ENCODE data around the gene SIRT5.

DNA sequence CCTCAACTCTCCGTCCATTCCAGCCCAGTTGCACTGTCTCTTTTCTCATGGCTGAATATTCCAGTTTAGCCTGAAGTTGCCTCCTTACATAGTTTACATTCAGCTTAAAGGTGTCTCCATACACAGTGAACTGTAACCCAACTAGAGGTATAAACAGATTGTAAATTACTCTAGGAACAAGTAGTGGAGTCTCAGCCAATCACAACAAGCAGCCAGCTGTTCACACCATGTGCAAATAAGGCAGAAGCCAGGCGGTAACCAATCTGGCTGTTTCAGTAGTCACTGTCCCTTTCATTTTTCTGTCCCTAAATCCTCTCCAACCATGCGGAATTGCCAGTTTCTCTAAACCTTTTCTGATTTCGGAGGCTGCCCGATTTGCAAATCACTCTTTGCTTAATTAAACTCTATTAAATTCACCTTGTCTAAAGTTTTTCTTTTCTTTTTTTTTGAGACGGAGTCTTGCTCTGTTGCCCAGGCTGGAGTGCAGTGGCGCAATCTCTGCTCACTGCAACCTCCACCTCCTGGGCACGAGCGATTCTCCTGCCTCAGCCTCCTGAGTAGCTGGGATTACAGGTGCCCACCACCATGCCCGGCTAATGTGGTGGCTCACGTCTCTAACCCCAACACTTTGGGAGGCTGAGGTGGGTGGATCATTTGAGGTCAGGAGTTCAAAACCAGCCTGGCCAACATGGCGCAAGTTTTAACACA, 49.4 kb upstream of the SIRT5 start:
- TF ChIP-seq POLR2AphosphoS5 (IDR thresholded peaks at IDR 0.05; ENCODE audit: low read depth) (no peak), EZH2phosphoT487 (IDR thresholded peaks at IDR 0.05; ENCODE audit: unreplicated experiment) (no peak), EZH2 (IDR thresholded peaks at IDR 0.05; ENCODE audit: low read depth, unreplicated experiment) (no peak), NANOG (IDR thresholded peaks at IDR 0.05; ENCODE audit: borderline replicate concordance) (no peak), STAT1 (IDR thresholded peaks at IDR 0.05; ENCODE audit: unreplicated experiment) (no peak), ZNF114 (CRISPR knock-in tag; IDR thresholded peaks at IDR 0.05) (no peak), ZNF331 (CRISPR knock-in tag; IDR thresholded peaks at IDR 0.05; ENCODE audit: low read depth) (no peak), JUNB (IDR thresholded peaks at IDR 0.05; ENCODE audit: unreplicated experiment) (no peak), CREB1 (CRISPR knock-in tag; IDR thresholded peaks at IDR 0.05; ENCODE audit: low read depth) (no peak)
- TF ChIP-seq, protein P1, sequence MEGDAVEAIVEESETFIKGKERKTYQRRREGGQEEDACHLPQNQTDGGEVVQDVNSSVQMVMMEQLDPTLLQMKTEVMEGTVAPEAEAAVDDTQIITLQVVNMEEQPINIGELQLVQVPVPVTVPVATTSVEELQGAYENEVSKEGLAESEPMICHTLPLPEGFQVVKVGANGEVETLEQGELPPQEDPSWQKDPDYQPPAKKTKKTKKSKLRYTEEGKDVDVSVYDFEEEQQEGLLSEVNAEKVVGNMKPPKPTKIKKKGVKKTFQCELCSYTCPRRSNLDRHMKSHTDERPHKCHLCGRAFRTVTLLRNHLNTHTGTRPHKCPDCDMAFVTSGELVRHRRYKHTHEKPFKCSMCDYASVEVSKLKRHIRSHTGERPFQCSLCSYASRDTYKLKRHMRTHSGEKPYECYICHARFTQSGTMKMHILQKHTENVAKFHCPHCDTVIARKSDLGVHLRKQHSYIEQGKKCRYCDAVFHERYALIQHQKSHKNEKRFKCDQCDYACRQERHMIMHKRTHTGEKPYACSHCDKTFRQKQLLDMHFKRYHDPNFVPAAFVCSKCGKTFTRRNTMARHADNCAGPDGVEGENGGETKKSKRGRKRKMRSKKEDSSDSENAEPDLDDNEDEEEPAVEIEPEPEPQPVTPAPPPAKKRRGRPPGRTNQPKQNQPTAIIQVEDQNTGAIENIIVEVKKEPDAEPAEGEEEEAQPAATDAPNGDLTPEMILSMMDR (conservative IDR thresholded peaks at IDR 0.05; ENCODE audit: low read depth in 2 of 2): no peak
- TF ChIP-seq, protein P2, sequence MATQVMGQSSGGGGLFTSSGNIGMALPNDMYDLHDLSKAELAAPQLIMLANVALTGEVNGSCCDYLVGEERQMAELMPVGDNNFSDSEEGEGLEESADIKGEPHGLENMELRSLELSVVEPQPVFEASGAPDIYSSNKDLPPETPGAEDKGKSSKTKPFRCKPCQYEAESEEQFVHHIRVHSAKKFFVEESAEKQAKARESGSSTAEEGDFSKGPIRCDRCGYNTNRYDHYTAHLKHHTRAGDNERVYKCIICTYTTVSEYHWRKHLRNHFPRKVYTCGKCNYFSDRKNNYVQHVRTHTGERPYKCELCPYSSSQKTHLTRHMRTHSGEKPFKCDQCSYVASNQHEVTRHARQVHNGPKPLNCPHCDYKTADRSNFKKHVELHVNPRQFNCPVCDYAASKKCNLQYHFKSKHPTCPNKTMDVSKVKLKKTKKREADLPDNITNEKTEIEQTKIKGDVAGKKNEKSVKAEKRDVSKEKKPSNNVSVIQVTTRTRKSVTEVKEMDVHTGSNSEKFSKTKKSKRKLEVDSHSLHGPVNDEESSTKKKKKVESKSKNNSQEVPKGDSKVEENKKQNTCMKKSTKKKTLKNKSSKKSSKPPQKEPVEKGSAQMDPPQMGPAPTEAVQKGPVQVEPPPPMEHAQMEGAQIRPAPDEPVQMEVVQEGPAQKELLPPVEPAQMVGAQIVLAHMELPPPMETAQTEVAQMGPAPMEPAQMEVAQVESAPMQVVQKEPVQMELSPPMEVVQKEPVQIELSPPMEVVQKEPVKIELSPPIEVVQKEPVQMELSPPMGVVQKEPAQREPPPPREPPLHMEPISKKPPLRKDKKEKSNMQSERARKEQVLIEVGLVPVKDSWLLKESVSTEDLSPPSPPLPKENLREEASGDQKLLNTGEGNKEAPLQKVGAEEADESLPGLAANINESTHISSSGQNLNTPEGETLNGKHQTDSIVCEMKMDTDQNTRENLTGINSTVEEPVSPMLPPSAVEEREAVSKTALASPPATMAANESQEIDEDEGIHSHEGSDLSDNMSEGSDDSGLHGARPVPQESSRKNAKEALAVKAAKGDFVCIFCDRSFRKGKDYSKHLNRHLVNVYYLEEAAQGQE (IDR thresholded peaks at IDR 0.05; ENCODE audit: unreplicated experiment): no peak
- TF ChIP-seq, protein P3, sequence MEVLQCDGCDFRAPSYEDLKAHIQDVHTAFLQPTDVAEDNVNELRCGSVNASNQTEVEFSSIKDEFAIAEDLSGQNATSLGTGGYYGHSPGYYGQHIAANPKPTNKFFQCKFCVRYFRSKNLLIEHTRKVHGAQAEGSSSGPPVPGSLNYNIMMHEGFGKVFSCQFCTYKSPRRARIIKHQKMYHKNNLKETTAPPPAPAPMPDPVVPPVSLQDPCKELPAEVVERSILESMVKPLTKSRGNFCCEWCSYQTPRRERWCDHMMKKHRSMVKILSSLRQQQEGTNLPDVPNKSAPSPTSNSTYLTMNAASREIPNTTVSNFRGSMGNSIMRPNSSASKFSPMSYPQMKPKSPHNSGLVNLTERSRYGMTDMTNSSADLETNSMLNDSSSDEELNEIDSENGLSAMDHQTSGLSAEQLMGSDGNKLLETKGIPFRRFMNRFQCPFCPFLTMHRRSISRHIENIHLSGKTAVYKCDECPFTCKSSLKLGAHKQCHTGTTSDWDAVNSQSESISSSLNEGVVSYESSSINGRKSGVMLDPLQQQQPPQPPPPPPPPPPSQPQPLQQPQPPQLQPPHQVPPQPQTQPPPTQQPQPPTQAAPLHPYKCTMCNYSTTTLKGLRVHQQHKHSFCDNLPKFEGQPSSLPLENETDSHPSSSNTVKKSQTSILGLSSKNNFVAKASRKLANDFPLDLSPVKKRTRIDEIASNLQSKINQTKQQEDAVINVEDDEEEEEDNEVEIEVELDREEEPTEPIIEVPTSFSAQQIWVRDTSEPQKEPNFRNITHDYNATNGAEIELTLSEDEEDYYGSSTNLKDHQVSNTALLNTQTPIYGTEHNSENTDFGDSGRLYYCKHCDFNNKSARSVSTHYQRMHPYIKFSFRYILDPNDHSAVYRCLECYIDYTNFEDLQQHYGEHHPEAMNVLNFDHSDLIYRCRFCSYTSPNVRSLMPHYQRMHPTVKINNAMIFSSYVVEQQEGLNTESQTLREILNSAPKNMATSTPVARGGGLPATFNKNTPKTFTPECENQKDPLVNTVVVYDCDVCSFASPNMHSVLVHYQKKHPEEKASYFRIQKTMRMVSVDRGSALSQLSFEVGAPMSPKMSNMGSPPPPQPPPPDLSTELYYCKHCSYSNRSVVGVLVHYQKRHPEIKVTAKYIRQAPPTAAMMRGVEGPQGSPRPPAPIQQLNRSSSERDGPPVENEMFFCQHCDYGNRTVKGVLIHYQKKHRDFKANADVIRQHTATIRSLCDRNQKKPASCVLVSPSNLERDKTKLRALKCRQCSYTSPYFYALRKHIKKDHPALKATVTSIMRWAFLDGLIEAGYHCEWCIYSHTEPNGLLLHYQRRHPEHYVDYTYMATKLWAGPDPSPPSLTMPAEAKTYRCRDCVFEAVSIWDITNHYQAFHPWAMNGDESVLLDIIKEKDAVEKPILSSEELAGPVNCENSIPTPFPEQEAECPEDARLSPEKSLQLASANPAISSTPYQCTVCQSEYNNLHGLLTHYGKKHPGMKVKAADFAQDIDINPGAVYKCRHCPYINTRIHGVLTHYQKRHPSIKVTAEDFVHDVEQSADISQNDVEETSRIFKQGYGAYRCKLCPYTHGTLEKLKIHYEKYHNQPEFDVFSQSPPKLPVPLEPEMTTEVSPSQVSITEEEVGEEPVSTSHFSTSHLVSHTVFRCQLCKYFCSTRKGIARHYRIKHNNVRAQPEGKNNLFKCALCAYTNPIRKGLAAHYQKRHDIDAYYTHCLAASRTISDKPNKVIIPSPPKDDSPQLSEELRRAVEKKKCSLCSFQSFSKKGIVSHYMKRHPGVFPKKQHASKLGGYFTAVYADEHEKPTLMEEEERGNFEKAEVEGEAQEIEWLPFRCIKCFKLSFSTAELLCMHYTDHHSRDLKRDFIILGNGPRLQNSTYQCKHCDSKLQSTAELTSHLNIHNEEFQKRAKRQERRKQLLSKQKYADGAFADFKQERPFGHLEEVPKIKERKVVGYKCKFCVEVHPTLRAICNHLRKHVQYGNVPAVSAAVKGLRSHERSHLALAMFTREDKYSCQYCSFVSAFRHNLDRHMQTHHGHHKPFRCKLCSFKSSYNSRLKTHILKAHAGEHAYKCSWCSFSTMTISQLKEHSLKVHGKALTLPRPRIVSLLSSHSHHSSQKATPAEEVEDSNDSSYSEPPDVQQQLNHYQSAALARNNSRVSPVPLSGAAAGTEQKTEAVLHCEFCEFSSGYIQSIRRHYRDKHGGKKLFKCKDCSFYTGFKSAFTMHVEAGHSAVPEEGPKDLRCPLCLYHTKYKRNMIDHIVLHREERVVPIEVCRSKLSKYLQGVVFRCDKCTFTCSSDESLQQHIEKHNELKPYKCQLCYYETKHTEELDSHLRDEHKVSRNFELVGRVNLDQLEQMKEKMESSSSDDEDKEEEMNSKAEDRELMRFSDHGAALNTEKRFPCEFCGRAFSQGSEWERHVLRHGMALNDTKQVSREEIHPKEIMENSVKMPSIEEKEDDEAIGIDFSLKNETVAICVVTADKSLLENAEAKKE (CRISPR knock-in tag; IDR thresholded peaks at IDR 0.05): no peak
- TF ChIP-seq, protein P4, sequence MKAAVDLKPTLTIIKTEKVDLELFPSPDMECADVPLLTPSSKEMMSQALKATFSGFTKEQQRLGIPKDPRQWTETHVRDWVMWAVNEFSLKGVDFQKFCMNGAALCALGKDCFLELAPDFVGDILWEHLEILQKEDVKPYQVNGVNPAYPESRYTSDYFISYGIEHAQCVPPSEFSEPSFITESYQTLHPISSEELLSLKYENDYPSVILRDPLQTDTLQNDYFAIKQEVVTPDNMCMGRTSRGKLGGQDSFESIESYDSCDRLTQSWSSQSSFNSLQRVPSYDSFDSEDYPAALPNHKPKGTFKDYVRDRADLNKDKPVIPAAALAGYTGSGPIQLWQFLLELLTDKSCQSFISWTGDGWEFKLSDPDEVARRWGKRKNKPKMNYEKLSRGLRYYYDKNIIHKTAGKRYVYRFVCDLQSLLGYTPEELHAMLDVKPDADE (IDR thresholded peaks at IDR 0.05): no peak

Measured in GM23338 (cell line).